ENCODE data around the gene REV1. TPM values are rescaled to one million over a fixed set of nuclear protein-coding genes. Genes with fewer than 3 reads are reported as not detected.
"Not testable (repeated sequence)": the region's sequence is repeated elsewhere in the genome, so short reads cannot be mapped to it uniquely, and the experiment has no call there.

Gene REV1
- total RNA-seq (2014; rRNA removed; shearing (Covaris generic)), result 11.8 and 13.6 TPM in 2 replicates

DNA sequence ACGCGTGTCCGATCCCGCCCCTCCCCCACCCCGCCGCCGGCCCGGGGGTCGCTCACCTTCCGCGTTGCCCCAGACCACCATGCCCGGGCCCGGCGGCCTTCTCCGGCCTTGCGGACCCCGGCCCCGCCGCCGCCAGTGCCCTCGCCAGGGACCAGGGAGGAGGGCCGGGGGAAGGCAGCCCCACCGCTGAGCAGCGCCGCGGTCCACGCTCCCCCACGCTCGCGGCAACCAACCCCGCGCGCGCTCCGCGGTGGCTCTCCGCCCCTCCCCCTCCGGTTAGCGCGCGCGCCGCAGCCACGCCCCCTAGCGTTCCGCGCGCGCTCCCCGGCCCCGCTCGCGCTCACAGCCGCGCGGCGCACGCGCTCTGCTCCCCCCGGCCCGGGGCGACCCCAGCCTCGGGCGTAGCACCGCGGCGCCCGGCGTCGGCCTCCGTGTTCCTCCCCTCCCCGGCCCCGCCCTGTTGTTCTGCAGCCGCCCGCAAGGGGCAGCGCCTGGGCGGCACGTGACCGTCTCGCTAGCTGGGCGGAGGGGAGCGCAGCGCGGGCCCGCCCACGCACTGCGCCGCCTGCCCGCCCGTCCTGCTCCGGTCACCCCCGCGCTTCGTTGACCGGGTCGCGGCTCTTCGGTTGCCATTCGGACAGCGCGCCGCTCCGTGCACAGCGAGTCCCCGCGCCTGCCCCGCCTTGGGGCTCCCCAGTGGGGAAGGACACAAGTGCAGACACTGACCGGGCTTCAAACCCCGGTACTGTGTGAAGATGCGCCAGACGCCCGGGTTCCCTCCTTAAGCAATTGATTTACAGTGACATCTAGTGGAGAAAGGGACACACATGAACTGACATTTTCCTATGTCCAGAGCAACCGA is at the start of gene REV1:
Gene REV1, minus strand, starts transcription at position 257 of the 862 bp plus-strand sequence. CDS start 25,042 bp downstream, outside the sequence.
- peak; percentile 87 for DNase-seq (ENCODE audit: low read depth)

DNA sequence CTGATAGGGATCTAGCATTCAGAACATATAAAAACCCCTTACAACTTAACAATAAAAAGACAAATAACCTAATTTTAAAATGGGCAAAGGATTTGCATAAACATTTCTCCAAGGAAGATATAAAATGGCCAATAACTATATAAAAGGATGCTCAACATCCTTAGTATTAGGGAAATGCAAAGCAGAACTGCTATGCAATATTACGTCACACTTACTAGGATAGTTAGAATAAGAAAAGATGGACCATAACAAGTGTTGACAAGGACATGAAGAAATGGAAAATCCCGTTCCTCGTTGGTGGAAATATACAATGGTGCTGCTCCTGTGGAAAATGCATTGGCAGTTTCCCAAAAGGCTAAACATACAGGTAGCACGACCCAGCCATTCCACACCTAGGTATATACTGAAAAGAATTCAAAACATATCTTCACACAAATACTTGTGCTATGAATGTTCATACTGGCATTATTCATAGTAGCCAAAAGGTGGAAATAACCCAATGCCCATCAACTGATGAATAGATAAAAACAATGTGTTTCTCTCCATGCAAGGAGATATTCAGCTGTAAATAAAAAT is 48.2 kb upstream of the REV1 start:
- no peak for DNase-seq (ENCODE audit: low read depth)

DNA sequence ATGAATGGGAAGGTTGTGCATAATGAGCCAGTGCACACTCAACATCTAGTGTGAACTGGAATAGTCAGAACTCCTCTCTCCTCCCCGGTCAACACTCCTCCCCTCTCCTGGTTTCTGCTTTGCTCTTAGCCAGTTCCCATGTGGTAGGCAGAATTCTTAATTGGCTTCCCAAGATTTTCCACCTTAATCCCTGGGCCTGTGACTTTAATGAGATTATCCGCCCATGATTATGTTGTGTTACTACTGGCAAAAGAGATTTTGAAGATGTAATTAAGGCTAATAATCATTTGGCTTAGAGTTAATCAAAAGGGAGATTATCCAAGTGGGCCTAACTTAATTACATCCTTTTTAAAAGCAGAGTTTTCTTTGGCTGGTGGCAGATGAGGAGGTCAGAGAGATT is 34.2 kb upstream of the REV1 start:
- no peak for DNase-seq (ENCODE audit: low read depth)

DNA sequence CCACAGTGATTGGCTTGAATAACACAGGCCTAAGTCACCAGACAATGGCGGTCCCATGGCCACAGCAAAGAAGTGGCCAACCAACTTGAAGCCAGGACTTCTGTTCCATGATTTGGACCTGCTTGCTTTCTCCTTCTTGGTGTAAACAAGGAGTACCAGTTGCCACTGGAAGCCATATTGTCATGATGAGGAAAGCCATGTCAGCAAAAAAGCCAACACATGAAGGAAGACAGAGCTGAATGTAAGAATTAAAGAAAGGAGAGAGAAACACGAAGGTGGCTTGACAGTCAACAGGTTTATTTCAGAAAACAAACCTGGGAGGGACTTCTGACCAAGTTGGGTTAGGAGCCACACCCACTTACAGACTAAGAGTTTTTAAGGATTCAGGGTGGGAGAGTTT is 32.3 kb upstream of the REV1 start:
- no peak for DNase-seq (ENCODE audit: low read depth)

DNA sequence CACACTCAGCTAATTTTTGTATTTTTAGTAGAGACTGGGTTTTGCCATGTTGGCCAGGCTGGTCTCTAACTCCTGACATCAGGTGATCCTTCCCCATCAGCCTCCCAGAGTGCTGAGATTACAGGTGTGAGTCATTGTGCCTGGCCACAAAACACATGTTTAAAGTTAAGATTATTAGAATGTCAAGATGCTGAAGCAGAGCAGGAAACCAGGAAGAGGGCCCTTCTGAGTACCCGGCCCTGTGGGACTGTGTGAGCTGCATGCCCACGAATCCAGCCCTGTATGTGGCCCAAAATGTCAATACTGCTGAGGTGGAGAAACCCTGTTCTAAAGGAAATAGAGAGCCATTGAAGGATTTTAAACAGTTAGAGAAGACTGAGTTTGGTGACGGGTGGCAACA is 31.0 kb upstream of the REV1 start:
- DNase-seq (ENCODE audit: low read depth), result peak; percentile 19

DNA sequence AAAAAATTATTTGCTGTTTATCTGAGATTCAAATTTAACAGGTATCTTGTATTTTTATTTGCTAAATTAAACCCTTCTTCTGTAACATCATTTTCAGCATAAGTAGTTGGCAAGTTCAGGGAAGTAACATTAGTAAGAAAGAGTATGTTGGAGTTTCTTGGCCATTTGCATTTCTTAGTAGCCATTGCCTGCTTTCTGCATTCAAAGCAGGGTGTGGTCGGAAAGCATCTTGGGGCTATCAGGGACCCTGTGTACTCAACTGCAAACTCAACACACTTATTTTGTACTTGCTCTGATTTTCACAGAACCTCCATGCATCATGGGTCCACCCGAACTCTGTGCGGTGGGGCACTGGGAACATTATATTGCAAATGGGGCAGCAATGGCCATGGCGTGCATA is 30.4 kb upstream of the REV1 start:
- no peak for DNase-seq (ENCODE audit: low read depth)

DNA sequence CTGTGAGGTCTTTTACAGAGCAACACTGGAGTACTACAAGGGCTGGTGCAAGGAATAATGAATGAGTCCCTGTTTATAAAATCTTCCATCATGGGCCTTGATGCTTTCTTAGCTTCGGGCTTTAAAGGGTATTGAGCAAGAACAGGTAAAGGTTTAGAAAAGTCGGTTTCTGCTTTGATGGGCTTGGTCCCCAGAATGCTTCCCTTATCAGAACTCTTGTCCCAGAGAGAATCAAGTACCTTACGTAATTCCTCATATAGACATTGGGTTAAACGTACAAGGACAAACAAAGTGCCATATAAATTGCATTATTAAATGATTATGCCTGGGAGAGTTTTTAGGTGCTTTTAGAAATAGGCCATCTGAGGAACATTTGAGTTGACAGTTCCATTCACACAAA is 24.5 kb upstream of the REV1 start:
- no peak for DNase-seq (ENCODE audit: low read depth)

DNA sequence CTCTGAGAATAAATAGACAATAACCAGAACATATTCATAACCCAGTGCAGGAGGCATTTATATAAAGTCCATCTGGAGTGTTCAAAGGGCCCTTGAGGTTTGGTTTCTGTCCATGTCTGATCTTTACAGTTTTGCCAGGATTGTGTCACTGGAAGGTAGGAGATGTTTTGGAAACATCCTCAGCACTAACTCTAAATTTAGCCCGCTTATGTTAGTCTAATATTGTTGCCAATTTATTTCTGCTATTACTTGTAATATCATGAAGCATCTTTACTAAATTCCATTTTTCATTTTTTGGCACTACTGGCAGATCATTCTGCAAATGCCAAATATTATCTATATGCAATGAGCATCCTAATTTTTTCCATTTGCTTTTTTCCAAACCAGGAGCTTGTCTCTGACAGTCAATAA is 22.4 kb upstream of the REV1 start:
- no peak for DNase-seq (ENCODE audit: low read depth)

DNA sequence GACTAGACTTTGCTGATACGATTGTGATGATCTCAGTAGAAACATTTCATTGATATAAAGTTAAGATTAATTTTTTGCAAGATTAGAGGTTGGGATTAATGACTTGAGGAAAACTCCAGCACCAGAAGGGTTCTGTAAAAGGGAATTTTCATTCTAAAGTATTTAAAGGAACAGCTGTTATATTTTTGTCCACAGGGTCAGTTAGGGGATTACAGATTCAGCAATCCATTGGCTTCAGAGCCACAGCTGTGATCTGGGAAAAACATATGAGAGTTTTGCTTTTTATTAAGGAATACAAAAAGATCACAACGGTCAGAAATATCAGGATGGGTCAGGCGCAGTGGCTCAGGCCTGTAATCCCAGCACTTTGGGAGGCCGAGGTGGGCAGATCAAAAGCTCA is 19.6 kb upstream of the REV1 start:
- no peak for DNase-seq (ENCODE audit: low read depth)

DNA sequence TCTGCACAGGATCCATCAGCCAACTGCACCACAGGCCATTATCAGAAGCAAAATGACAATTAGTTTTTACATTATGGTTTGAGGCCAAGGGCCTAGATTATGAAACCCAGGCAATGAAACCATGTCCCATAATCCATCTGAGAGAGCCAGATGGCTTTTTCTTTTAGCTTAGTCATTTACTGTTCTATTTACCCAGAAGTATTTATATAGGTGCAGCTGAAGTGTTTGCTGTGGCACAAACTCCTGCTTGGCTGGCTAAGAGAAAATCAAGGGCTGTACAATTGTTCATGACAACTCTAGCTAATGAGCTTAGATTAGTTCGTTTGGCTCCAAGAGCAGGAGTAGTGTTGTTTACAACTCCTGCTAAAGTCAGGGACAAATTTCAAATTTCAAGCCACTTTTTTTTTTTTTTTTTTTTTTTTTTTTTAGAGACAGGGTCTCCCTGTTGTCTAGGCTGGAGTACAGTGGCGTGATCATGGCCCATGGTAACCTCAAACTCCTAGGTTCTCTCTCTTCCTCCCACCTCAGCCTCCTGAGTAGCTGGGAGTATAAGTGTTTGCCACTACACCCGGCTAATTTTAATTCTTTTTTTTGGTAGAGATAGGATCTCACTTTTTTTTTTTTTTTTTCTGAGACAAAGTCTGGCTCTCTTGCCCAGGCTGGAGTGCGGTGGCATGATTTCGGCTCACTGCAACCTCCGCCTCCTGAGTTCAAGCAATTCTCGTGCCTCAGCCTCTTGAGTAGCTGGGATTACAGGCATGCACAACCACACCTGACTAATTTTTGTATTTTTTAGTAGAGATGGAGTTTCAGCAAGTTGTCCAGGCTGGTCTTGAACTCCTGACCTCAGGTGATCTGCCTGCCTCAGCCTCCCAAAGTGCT is 18.4 kb upstream of the REV1 start:
- no peak for DNase-seq (ENCODE audit: low read depth)

DNA sequence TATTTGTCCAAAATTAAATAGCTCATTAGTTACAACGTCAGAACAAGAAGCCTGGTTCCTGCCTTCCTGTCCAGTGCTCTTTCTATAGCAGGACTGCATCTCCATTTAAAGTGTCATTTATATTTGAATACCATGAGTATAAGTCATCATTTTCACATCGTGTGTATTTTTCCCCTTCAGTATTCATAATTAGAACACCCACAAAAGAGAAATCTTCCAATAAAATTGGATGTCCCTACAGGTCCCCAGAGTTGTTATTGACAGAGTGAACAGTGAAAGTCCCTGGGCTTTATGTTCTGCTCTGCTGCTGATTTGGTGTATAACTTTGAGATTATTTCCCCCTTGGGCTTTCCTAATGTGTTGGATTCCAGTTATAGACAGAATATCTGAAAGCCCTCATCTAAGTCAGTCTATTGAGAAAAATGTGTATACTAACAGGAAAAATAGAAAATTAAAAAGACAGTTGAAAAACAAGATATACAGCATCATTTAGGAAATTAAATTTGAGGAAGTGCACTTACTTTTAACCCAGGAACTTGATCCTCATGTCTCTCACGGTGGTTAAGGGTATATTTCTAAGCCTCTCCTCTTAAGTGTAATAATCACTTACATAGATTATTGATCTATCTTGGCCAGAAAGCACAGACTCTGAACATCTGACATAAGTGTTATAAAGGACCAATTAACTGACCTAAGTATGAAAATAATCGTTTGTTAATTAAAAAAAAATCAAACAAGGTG is 15.2 kb upstream of the REV1 start:
- DNase-seq (ENCODE audit: low read depth), result no peak

DNA sequence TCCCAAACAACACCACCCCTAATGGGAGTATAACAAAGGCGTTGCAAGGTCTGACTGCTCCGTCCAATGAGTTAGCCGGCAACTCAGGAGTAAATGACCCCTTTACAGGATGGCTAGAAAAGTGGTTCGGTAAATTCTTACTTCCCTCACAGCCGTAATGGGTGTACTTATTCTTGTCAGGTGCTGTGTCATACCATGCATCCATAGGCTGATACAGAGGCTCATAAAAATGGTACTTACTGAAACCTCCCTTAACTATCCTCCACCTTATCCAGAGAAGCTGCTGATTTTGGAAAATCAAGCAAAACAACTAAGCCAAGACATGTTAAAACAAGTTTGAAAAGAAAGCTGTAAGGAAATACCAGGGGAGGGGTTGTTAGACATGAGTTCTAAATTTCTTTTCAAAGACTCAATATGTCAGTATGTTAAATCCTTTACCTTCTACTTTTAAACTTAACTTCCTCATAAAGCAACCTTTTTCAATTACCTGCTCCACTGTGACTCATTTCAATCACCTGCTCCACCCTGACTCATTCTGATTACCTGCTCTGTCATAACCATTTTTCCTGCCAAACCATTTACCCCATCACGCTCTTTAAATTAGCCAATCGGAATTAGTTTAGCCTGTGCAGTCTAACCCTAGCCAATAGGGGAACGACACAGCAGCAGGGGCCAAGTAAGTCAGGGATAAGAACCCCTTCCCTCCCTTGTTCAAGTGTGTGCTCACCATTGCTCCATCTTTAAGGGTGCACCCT is 14.0 kb upstream of the REV1 start:
- DNase-seq (ENCODE audit: low read depth), result not testable (repeated sequence)

DNA sequence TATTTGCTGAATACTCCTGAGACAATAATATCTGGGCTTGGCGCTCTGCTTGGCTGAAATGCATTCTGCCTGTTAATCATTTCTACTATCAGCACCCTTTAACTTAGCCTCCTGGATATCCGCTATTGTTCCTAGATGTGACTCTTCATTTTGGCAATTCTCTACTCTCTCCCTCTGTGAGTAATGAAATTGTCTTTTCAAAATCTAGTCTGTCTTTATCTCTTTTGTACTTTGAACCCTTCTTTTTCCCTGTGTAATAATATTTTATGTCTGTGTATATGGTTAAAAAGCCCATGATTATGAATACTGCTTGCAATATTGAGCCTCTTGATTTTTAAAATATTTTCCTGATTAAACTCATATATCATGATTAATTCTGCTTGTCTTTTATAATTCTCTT is 6.2 kb upstream of the REV1 start:
- DNase-seq (ENCODE audit: low read depth), result no peak

DNA sequence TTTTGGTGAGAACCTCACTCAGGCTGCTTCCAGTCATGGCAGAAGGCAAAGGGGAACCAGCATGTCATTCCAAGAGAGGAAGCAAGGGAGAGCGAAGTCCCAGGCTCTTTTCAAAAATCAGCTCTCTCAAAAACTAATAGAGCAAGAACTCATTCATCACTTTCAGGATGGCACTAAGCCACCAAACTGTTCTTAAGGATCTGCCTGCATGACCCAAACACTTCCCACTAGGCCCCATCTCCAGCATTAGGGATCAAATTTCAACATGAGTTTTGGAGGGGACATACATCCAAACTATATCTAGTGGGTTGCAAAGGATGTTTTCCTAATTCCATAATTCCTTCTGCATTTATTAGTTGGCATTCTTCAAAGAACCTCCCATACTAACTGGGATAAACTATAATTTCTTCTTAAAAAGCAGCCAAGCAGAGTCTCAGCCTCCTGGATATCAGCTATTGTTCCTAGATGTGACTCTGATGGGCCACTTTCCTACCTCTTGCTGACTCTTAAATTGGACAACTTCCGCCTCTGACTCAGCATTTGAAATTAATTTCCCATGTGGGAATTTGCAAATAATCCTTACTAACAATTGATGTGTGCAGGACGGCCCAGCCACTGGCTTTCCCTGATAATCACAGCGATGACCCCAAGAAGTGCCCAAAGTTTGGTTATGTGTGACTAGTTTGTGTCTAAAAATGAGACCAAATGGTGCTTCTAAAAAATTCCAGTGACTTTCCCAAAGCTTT is 5.5 kb upstream of the REV1 start:
- DNase-seq (ENCODE audit: low read depth), result no peak

DNA sequence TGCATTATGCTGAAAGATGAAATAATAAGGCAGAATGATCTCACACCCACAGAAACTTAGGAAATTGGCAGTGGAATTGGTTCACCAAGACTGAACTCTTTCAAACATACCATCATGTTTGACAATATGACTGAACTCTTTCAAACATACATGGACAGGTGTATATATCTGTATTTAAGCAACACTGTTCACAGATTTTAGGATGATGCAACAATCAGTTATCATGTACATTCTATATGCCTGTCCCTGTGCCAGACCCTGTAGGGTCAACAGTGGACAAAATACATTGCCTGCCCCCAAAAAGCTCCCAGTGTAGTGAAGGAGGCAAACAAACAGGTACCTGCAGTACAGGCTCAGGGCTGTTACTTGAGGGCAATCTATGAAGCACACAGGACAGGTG is 2.9 kb upstream of the REV1 start:
- DNase-seq (ENCODE audit: low read depth), result no peak

DNA sequence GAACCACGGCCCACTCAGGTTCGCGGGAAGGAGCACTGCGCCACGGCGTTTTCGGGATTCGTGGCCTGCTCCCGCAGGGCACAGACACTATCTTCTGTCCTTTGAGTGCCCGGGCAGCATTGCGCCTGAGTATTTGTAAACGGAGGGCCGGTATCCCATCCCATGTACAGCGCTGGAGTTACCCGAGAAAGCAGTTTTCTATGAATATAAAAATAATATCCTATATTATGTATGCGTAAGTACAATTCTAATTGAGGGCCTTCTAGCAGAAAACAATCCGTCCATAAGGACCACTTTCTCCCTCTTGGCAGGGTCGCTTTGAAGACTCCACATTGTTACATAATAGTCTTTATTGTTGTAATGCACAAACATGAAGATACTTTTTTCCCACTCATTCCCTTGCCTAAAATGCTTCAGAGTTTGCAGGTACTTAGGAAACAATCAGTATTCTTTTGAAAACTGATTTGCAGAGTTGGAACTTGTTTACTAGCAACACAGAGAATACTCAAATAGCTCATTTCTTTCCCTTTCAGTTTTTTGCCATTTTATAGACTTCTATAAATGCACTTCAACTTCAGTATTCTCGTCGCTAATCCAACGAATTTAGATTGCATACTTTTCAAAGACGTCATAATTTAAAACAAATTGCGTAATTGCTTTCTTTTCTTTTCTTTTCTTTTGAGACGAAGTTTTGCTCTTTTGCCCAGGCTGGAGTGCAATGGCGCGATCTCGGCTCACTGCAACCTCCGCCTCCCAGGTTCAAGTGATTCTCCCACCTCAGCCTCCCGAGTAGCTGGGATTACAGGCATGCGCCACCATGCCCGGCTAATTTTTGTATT is 1.0 kb upstream of the REV1 start:
- no peak for DNase-seq (ENCODE audit: low read depth)

DNA sequence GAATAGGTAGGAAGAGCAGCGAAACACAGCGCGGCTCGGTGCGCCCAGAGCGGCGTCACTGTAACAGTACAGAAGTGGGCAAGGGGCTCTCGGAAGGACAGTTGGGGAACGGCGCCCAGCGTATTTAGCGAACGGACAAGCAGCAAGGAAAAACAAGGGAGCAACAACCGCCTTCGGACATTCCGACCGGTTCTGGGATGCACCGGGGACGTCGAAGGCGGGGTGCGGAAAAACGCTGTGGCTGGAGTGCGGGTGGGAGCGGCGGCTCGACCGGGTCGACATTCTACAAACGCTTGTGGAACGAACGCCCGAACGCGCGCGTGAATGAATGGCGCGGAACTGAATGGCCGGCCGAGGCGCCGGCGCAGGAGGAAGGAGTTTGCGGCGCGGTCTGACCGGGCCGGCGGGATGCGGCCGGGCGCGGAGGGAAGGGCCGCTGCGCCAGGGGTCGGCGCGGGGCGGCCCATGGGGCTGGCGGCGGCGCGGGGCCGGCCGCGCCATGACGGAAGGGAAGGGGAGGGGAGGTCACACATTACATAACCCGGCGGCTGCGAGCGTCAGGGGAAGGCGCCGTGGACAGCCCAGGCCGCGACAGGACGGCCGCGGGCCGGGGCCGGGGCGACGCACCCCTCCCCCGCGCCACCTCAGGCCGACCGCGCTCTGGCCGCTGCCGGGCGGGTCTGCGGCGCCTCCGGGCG is 605 bp downstream of the REV1 start:
- DNase-seq (ENCODE audit: low read depth), result peak; percentile 55

DNA sequence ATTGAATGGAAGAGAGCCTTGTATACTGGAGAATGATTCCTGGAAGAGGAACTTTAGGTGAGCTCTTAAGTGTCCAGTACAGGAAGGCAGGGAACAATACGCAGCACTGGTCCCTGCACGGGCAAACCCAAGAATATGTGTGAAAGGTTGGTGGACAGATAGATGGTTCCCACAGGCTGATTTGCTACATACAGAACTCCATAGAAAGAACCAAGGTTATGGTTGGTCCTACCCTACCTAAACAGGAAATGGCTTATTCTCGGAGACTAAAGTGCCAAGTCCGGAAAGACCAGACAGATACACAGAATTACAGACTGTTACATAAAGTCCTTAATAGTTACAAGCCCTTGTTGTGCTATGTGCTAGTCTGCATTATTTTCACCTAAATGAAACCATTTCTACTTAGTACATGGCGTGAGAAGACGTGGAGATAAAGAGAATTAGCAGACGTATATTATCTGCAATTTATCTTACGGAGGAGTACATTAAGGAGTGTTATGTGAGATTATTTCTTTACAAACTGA is 1.2 kb downstream of the REV1 start:
- peak; percentile 34 for DNase-seq (ENCODE audit: low read depth)

Data from M059J (cell line).